DOHH2 (cell line): Measurements from ENCODE around the gene ISM2.

Source experiments
- H3F3A ChIP-seq: fragments of 200-600 bp; sonication (generic), shearing (Covaris generic); 2 replicates; pipeline ENCODE4 v1.6.0; 2016; ENCODE audit warnings: antibody characterized with exemption, mild to moderate bottlenecking; ENCODE audit not compliant: control insufficient read depth, insufficient read depth
- H3K27ac ChIP-seq: fragments of 200-600 bp; sonication (generic); 2 replicates; pipeline ENCODE4 v1.5.1; 2014; ENCODE audit warnings: low read depth, mild to moderate bottlenecking, low read length, moderate library complexity
- H3K27me3 ChIP-seq: fragments of 200-600 bp; sonication (generic); 2 replicates; pipeline ENCODE4 v1.6.1; 2014; ENCODE audit warnings: mild to moderate bottlenecking, low read length, mixed read lengths; ENCODE audit not compliant: control insufficient read depth
- H3K36me3 ChIP-seq: fragments of 200-600 bp; sonication (generic); 2 replicates; pipeline ENCODE4 v1.6.1; 2014; ENCODE audit warnings: mild to moderate bottlenecking, low read length, moderate library complexity, mixed read lengths; ENCODE audit not compliant: control insufficient read depth
- H3K4me1 ChIP-seq: fragments of 200-600 bp; sonication (generic); 2 replicates; pipeline ENCODE4 v1.6.1; 2014; ENCODE audit warnings: mild to moderate bottlenecking, low read length, mixed read lengths; ENCODE audit not compliant: control insufficient read depth
- H3K4me2 ChIP-seq: fragments of 200-600 bp; sonication (generic); 2 replicates; pipeline ENCODE4 v1.6.0; 2014; ENCODE audit warnings: mild to moderate bottlenecking, low read length, moderate library complexity
- H3K4me3 ChIP-seq: fragments of 200-600 bp; sonication (generic); 2 replicates; pipeline ENCODE4 v1.5.1; 2014; ENCODE audit warnings: mild to moderate bottlenecking, low read length, mixed read lengths
- H3K79me2 ChIP-seq: fragments of 200-600 bp; sonication (generic); 2 replicates; pipeline ENCODE4 v1.6.1; 2014; ENCODE audit warnings: mild to moderate bottlenecking, low read length, mixed read lengths; ENCODE audit not compliant: control insufficient read depth
- H3K9me2 ChIP-seq: fragments of 200-600 bp; sonication (generic); replicated peaks from 2 replicates; pipeline ENCODE4 v1.6.1; 2014; ENCODE audit warnings: mild to moderate bottlenecking, low read length, mixed read lengths; ENCODE audit not compliant: control insufficient read depth
- H3K9me3 ChIP-seq: fragments of 200-600 bp; sonication (generic); 2 replicates; pipeline ENCODE4 v1.6.1; 2014; ENCODE audit warnings: antibody characterized with exemption, low read length, mixed read lengths; ENCODE audit not compliant: control insufficient read depth, insufficient read depth
- H4K20me1 ChIP-seq: fragments of 200-600 bp; sonication (generic); 2 replicates; pipeline ENCODE4 v1.6.0; 2014; ENCODE audit warnings: low read depth, mild to moderate bottlenecking, antibody characterized with exemption, low read length, moderate library complexity; ENCODE audit not compliant: control insufficient read depth, insufficient read depth
- CTCF ChIP-seq: fragments of 200-600 bp; sonication (generic); IDR thresholded peaks from one replicate; pipeline ENCODE4 v1.5.1; 2014; ENCODE audit warnings: antibody characterized with exemption, mild to moderate bottlenecking, low read depth, low read length; ENCODE audit not compliant: poor library complexity, severe bottlenecking
- EZH2phosphoT487 ChIP-seq: fragments of 200-600 bp; sonication (generic); IDR thresholded peaks from 2 replicates; pipeline ENCODE4 v1.6.1; 2017; ENCODE audit warnings: borderline replicate concordance, mild to moderate bottlenecking, antibody characterized with exemption, low read length, moderate library complexity, mixed read lengths

The ISM2 gene

GRCh38 chr14:77470224-77470870 is 28.3 kb downstream of the ISM2 start:
- TF ChIP-seq CTCF = no peak
- TF ChIP-seq EZH2phosphoT487 = no peak
- H4K20me1 ChIP-seq = no peaks in the 10 kb centered on the region
- H3K27me3 ChIP-seq = peaks cover 3% of the 10 kb centered on the region; the same call in 1 of the 2 replicates
- no peaks in the 10 kb centered on the region for H3K4me1 ChIP-seq
- H3K9me3 ChIP-seq = no peaks in the 10 kb centered on the region
- no peak overlapping the region for H3K4me3 ChIP-seq
- no peak overlapping the region for H3K4me2 ChIP-seq
- no peaks in the 10 kb centered on the region for H3K9me2 ChIP-seq
- no peaks in the 10 kb centered on the region for H3K79me2 ChIP-seq
- H3K27ac ChIP-seq = no peak overlapping the region
- H3K36me3 ChIP-seq = peaks cover 40% of the 10 kb centered on the region
- H3F3A ChIP-seq = peaks cover 33% of the 10 kb centered on the region

- Histone ChIP-seq H4K20me1 (no peaks in the 10 kb centered on the region), H3K4me1 (no peaks in the 10 kb centered on the region), H3K9me3 (no peaks in the 10 kb centered on the region), H3K27ac (no peak overlapping the region), H3K4me2 (no peak overlapping the region), H3K27me3 (peaks cover 3% of the 10 kb centered on the region; the same call in 1 of the 2 replicates), H3K79me2 (no peaks in the 10 kb centered on the region), H3K36me3 (peaks cover 48% of the 10 kb centered on the region), H3F3A (peaks cover 33% of the 10 kb centered on the region), H3K9me2 (no peaks in the 10 kb centered on the region), H3K4me3 (no peak overlapping the region)
- no peak for TF ChIP-seq EZH2phosphoT487
- TF ChIP-seq CTCF = no peak
Measured at GRCh38 chr14:77469539-77469938, 29.1 kb downstream of the ISM2 start.

GRCh38 chr14:77469067-77469505 is 29.5 kb downstream of the ISM2 start:
- Histone ChIP-seq H3K4me1 (no peaks in the 10 kb centered on the region), H4K20me1 (no peaks in the 10 kb centered on the region), H3K9me2 (no peaks in the 10 kb centered on the region), H3K4me3 (no peak overlapping the region), H3K27ac (no peak overlapping the region), H3K4me2 (no peak overlapping the region), H3K36me3 (peaks cover 52% of the 10 kb centered on the region), H3F3A (peaks cover 33% of the 10 kb centered on the region), H3K27me3 (peaks cover 3% of the 10 kb centered on the region; the same call in 1 of the 2 replicates), H3K9me3 (no peaks in the 10 kb centered on the region), H3K79me2 (no peaks in the 10 kb centered on the region)
- TF ChIP-seq CTCF (no peak), EZH2phosphoT487 (no peak)
